Measurements from ENCODE around the gene MATCAP1. TPM values are rescaled to one million over a fixed set of nuclear protein-coding genes. Genes with fewer than 3 reads are reported as not detected.

The MATCAP1 gene
- total and polyA plus RNA-seq, 2 of the 4 experiments (the other 2 are of a cell fraction), result 8.2 to 43.9 TPM

DNA sequence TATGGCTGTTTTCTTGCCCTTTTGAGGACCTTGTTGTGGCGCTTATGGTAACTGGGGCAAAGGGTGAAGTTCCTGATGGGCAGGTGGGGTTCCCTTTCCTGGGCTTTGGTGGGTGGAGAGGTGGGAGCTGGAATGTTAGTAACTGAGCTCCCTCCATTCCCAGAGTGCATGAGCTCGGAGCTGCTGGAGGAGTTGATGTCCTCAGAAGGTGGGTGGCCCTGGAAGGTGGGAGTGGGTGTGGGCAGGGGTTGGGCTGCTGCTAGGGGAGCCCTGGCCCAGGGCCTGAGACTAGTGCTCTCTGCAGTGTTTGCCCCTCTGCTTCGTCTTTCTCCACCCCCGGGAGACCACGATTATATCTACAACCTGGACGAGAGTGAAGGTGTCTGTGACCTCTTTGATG is 13.9 kb upstream of the MATCAP1 start:
- no peak overlapping the region for H4K8ac ChIP-seq (ENCODE audit: low read depth in 2 of 2, low read length in 2 of 2)
- DNase-seq (no peak), ATAC-seq (ENCODE audit: low read depth) (no peak)
- H3K4me1 ChIP-seq (ENCODE audit: control insufficient read depth, insufficient read depth, low read length), result peaks cover 7% of the 10 kb centered on the region
- in situ Hi-C loops (cut with MboI; ENCODE audit: low sequenced_read_pairs), result no loop called here
- H2BK20ac ChIP-seq (ENCODE audit: low read depth, low read length), result no peak overlapping the region
- H3K4me2 ChIP-seq (ENCODE audit: low read depth, low read length), result no peak overlapping the region
- H3K27me3 ChIP-seq (ENCODE audit: control insufficient read depth, insufficient read depth, low read length), result no peaks in the 10 kb centered on the region
- H3K79me1 ChIP-seq (ENCODE audit: low read depth in 1 of 2, low read length in 2 of 2), result peaks cover 21 to 42% of the 10 kb centered on the region in 2 experiments
- WGBS, 2 experiments (ENCODE audit: extremely low coverage in 2 of 2, insufficient read length in 1 of 2), result 73% methylated on average over 5 of the region's 6 CpGs; no CpG with 5 or more reads in 1 of the 2 experiments
- H3K18ac ChIP-seq (ENCODE audit: low read depth, low read length), result no peak overlapping the region
- no peak overlapping the region for H3K14ac ChIP-seq (replicated peaks; ENCODE audit: low read depth, low read length)
- no peak overlapping the region for H2AFZ ChIP-seq (replicated peaks; ENCODE audit: low read length, poor library complexity)
- H3K23ac ChIP-seq (ENCODE audit: low read depth, low read length), result no peak overlapping the region
- ChIA-PET POLR2A (ENCODE audit: unreplicated experiment) (interaction anchor here (0.9 kb wide), 1 partner anchor 29 kb away, joined by 5 read pairs; the partner anchor contains the start of gene TMEM208), CTCF (interaction anchor here (1.1 kb wide), 1 partner anchor 13 kb away, joined by 3 read pairs; no protein-coding TSS in a partner anchor)
- peaks cover 70% of the 10 kb centered on the region for H3K36me3 ChIP-seq (ENCODE audit: control insufficient read depth, insufficient read depth, low read length)
- no peak overlapping the region for H3K9ac ChIP-seq (ENCODE audit: low read depth, low read length)
- H2BK5ac ChIP-seq (ENCODE audit: low read depth, low read length, poor library complexity, severe bottlenecking), result no peak overlapping the region
- H2AK9ac ChIP-seq (replicated peaks; ENCODE audit: low read depth, low read length, poor library complexity), result peak overlapping the region; percentile 70
- no peak overlapping the region for H3K27ac ChIP-seq (ENCODE audit: insufficient read depth, low read length)
- H2BK120ac ChIP-seq (ENCODE audit: low read depth, low read length), result no peak overlapping the region
- no peak overlapping the region for H2AK5ac ChIP-seq (ENCODE audit: low read depth, low read length)
- BruUV-seq (replicated peaks), result no TSS peak
- H4K91ac ChIP-seq (ENCODE audit: insufficient read depth, low read depth, low read length), result no peak overlapping the region
- no peak overlapping the region for H3K56ac ChIP-seq (ENCODE audit: extremely low read depth, insufficient read depth, low read length)
- no peak overlapping the region for H3K4me3 ChIP-seq (ENCODE audit: insufficient read depth, low read depth, low read length)
- TF ChIP-seq RFX5 (IDR thresholded peaks at IDR 0.05; ENCODE audit: low read depth, low read length) (no peak), CHD1 (IDR thresholded peaks at IDR 0.05; ENCODE audit: low read depth, low read length) (no peak), MAFK (IDR thresholded peaks at IDR 0.05; ENCODE audit: low read depth, low read length) (no peak), FOS (IDR thresholded peaks at IDR 0.05; ENCODE audit: low read depth, low read length) (no peak), CEBPB (IDR thresholded peaks at IDR 0.05; ENCODE audit: low read depth, low read length) (no peak), BHLHE40 (IDR thresholded peaks at IDR 0.05; ENCODE audit: low read depth, low read length) (no peak), SMC3 (IDR thresholded peaks at IDR 0.05; ENCODE audit: low read depth, low read length) (no peak), POLR2A (IDR thresholded peaks at IDR 0.05; ENCODE audit: low read depth, low read length) (no peak), NFE2L2 (IDR thresholded peaks at IDR 0.05; ENCODE audit: low read depth, low read length) (no peak), RAD21 (IDR thresholded peaks at IDR 0.05; ENCODE audit: low read length) (no peak), MXI1 (IDR thresholded peaks at IDR 0.05; ENCODE audit: borderline replicate concordance, low read depth, low read length) (no peak), RCOR1 (IDR thresholded peaks at IDR 0.05; ENCODE audit: insufficient replicate concordance, low read length) (no peak), MAZ (IDR thresholded peaks at IDR 0.05; ENCODE audit: borderline replicate concordance, low read depth, low read length) (no peak)
- TF ChIP-seq, protein P1, sequence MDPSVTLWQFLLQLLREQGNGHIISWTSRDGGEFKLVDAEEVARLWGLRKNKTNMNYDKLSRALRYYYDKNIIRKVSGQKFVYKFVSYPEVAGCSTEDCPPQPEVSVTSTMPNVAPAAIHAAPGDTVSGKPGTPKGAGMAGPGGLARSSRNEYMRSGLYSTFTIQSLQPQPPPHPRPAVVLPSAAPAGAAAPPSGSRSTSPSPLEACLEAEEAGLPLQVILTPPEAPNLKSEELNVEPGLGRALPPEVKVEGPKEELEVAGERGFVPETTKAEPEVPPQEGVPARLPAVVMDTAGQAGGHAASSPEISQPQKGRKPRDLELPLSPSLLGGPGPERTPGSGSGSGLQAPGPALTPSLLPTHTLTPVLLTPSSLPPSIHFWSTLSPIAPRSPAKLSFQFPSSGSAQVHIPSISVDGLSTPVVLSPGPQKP (IDR thresholded peaks at IDR 0.05; ENCODE audit: borderline replicate concordance, low read depth, low read length), result no peak
- TF ChIP-seq, protein P2, sequence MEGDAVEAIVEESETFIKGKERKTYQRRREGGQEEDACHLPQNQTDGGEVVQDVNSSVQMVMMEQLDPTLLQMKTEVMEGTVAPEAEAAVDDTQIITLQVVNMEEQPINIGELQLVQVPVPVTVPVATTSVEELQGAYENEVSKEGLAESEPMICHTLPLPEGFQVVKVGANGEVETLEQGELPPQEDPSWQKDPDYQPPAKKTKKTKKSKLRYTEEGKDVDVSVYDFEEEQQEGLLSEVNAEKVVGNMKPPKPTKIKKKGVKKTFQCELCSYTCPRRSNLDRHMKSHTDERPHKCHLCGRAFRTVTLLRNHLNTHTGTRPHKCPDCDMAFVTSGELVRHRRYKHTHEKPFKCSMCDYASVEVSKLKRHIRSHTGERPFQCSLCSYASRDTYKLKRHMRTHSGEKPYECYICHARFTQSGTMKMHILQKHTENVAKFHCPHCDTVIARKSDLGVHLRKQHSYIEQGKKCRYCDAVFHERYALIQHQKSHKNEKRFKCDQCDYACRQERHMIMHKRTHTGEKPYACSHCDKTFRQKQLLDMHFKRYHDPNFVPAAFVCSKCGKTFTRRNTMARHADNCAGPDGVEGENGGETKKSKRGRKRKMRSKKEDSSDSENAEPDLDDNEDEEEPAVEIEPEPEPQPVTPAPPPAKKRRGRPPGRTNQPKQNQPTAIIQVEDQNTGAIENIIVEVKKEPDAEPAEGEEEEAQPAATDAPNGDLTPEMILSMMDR (conservative IDR thresholded peaks at IDR 0.05; ENCODE audit: low read depth, low read length), result no peak
- TF ChIP-seq, protein P3, sequence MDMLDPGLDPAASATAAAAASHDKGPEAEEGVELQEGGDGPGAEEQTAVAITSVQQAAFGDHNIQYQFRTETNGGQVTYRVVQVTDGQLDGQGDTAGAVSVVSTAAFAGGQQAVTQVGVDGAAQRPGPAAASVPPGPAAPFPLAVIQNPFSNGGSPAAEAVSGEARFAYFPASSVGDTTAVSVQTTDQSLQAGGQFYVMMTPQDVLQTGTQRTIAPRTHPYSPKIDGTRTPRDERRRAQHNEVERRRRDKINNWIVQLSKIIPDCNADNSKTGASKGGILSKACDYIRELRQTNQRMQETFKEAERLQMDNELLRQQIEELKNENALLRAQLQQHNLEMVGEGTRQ (IDR thresholded peaks at IDR 0.05; ENCODE audit: low read depth, low read length), result no peak
- H4K5ac ChIP-seq (ENCODE audit: low read depth, low read length), result no peak overlapping the region
- no peak overlapping the region for H2BK15ac ChIP-seq (ENCODE audit: low read depth, low read length)
- intact Hi-C loops (cut with micrococcal nuclease), result no loop called here
- dilution Hi-C loops (cut with HindIII; ENCODE audit: low sequenced_read_pairs, unreplicated experiment), result no loop called here
- no peak overlapping the region for H3K4ac ChIP-seq (ENCODE audit: low read depth, low read length)
- H4K20me1 ChIP-seq (ENCODE audit: insufficient read depth, low read length), result peaks cover 27% of the 10 kb centered on the region
- no peaks in the 10 kb centered on the region for H3K9me3 ChIP-seq (ENCODE audit: control insufficient read depth, insufficient read depth, low read length)
- peaks cover 9% of the 10 kb centered on the region for H3K9me1 ChIP-seq (ENCODE audit: insufficient read depth, low read length)

Measured in IMR-90 (cell line).